ENCODE measurements around the gene HAUS5.
A peak's percentile ranks its signal among the peaks of the same experiment; 100 is the strongest.
"Not testable (repeated sequence)": the region's sequence is repeated elsewhere in the genome, so short reads cannot be mapped to it uniquely, and the experiment has no call there.

HAUS5 gene

DNA sequence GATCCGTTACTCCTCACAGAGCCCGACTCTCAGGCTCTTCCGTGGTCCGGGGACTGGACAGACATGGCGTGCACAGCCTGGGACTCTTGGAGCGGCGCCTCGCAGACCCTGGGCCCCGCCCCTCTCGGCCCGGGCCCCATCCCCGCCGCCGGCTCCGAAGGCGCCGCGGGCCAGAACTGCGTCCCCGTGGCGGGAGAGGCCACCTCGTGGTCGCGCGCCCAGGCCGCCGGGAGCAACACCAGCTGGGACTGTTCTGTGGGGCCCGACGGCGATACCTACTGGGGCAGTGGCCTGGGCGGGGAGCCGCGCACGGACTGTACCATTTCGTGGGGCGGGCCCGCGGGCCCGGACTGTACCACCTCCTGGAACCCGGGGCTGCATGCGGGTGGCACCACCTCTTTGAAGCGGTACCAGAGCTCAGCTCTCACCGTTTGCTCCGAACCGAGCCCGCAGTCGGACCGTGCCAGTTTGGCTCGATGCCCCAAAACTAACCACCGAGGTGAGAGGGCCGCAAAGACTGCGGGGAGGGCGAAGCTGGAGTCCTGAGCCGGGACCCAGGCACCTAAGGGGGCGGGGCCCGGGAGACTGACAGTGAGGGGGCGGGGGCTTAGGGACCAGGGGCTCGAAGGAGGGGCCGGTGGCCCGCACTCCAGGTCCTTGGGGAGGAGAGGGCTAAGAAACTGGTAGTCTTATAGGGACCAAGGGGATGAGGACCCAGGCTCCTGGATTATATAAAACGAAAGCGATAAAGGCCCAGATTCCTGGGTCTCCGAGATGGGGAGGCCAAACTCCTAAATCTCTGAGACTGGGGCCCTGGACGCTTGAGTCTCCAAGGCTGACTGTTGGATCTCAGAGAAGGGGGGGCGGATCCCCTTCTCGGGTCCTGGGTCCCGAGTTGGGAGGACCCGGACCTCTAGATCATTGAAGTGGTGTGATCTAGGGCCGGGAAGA, 31.0 kb downstream of the HAUS5 start:
- DNase-seq, result peak; percentile 74

DNA sequence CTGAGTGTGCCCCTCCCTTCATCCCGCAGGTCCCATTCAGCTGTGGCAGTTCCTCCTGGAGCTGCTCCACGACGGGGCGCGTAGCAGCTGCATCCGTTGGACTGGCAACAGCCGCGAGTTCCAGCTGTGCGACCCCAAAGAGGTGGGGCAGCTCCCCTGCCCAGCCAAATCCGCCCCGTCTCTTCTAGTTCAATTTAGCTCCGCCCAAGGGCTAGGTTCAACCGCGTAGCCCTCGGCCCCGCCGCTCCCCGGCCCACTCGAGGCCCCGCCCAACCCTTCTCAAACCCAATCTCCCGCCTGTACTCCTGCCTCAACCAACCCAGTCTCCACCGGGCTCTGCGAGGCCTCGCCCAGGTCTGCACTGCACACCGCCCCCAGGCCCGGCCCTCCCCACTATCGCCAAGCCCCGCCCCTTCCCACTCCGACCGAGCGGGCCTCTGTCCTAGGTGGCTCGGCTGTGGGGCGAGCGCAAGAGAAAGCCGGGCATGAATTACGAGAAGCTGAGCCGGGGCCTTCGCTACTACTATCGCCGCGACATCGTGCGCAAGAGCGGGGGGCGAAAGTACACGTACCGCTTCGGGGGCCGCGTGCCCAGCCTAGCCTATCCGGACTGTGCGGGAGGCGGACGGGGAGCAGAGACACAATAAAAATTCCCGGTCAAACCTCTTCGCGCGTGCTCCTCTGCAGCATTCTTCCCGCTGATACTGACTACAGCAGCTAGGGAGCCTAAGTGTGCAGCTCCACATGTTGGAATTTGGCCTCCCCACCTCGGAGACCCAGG, 31.9 kb downstream of the HAUS5 start:
- peak; percentile 90 for DNase-seq

DNA sequence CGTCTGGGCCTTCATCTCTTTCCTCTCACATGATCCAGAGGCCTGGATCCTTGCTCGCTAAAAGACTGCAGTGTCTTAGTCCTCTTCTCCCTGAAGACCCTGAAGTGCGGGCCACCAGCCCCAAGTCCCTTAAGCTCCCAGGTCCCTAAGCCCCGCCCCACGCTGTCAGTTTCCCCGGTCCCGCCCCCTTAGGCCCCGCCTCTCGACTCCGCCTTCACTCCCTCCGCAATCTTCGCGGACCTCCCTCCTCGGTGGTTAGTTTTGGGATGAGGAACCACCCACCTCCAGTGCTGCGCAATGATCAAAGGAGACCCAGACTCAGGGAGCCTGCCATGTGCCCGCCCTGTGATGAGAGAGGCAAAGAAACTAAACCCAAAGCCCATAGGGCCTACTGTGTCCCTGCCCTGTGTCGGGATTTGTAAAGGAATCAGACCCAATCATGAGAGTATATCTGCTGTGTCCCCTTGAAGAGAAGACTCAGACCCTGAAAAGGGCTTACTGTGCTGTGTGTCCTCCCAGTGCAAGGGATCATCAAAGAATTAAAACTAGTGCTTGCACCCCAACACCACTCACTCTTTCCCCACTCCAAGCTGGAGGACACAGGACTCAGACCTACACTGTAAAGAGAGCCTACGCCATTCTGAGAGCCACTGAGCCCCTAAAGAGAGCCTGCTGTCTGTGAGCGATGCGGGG, 32.6 kb downstream of the HAUS5 start:
- peak; percentile 77 for DNase-seq

DNA sequence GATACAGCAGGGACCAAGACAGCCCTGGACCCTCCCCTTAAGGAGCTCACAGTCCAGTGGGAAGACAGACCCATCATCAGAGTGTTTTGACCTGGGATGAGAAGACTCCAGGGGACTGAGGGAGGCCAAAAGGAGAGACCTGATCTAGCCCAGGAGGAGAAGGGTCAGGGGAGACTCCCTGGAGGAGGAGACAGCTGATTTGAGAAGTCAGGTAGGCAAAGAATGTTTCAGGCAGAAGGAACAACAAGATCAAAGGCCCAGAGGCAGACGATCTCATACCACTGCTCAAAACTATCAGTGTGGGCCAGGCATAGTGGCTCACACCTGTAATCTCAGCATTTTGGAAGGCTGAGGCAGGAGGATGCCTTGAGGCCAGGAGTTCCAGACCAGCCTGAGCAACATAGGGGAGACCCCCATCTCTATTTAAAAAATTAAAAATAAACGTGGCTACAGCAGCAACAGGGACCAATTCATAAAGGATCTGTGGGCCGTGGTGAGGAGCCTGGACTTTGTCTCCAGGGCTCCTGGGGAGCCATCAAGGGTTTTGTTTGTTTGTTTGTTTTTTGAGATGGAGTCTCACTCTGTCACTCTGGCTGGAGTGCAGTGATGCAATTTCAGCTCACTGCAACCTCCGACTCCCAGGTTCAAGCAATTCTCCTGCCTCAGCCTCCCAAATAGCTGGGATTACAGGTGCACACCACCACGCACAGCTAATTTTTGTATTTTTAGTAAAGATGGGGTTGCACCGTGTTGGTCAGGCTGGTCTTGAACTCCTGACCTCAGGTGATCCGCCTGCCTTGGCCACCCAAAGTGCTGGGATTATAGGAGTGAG, 33.4 kb downstream of the HAUS5 start:
- no peak for DNase-seq

DNA sequence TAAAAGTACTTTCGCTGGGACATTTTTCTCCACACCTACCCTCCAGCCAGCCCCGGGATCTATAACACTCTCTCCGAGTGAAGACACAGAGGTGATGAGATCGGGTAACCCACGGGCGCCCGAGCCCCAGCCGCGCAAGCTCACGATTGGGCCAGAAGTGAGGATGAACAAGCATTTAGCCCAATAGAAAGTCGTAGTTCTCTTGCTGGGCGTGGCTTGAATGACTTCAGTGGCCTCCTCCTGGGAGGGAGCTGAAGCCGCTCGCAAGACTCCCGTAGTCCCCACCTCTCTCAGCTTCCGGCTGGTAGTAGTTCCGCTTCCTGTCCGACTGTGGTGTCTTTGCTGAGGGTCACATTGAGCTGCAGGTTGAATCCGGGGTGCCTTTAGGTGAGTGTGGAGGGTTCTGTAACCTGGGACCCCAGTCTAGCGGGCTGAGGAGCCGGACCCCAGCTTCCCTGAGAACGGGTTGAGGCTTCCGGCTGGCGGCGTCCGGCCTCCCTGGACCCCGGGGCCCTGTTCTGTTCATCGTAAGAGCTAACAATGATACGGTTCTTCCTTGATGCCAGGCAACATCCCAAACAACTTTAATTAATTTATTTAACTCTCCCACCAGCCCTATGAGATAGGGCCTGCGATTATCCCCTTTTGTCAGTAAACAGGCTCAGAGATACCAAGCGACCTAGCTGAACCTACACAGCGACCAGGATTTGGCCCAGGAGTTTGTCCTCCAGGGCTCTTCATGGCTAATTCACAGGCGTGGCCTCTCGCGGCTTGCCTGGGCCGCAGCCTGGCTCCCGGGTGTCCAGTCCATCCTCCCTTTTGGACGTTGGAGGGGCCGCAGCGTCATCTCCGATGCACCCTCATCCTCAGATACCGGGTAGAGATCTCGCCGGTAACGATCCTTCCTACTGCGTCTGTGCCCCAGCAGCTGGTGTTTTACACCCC, 35.8 kb downstream of the HAUS5 start, which contains the start of gene COX6B1:
Gene COX6B1 (plus strand): TSS at position 307 of the 945 bp plus-strand sequence. CDS start 2,921 bp downstream, outside the sequence.
- DNase-seq, result peak; percentile 87

DNA sequence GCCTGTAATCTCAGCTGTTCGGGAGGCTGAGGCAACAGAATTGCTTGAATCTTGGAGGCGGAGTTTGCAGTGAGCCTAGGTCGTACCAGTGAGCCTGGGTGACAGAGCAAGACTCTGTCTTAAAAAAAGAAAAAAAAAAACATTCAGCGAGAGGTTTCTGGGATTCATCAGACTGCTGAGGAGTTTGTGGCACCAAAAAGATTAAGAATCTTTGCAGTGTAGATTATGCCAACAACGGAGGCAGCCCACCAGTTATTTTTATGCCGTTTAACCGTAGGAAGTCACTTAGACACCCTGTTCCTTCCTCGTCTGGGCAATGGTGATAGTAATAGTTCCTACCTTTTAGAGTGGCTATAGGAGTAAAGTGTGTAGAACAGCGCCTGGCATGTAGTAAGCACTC, 38.0 kb downstream of the HAUS5 start:
- no peak for DNase-seq

DNA sequence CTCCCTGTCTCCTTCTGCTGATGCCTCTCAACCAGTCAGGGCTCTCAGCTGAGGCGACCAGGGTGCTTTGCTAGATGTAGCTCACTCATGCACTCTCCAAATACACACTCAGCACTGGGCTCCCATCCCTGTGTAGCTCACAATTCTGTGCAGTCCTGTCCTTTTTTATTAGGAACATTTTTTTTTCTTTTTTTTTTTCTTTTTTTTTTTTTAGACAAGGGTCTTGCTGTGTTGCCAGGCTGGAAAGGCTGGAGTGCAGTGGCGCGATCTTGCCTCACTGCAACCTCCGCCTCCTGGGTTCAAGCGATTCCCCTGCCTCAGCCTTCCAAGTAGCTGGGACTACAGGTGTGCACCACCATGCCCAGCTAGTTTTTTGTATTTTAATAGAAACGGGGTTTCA, 42.3 kb downstream of the HAUS5 start:
- not testable (repeated sequence) for DNase-seq

DNA sequence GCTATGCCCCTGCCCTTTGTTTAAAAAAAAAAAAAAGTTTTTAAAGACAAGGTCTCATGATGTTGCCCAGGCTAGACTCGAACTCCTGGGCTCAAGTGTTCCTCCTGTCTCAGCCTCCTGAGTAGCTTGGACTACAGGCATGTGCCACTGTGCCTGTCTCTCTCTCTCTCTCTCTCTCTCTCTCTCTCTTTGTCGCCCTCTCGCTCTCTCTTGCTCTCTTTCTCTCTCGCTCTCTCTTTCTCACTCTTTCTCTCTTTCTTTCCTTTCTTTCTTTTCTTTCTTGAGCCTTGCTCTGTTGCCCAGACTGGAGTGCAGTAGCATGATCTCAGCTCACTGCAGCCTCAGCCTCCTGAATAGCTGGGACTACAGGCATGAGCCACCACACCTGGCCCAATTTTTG, 43.1 kb downstream of the HAUS5 start:
- no peak for DNase-seq

DNA sequence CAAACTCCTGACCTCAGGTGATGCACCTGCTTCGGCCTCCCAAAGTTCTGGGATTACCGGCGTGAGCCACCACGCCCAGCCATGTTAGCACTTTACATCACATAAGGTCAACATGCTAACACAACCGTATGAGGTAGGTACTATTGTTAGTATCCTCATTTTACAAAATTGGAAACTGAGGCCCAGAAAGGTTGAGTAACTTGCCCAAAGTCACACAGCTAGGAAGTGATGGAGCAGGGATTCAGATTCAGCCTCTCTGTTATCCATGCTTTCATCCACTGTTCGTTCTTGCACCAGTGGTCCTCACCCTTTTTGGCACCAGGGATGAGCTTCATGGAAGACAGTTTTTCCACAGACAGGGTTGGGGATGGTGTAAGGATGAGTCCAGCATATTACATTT, 44.2 kb downstream of the HAUS5 start:
- no peak for DNase-seq

DNA sequence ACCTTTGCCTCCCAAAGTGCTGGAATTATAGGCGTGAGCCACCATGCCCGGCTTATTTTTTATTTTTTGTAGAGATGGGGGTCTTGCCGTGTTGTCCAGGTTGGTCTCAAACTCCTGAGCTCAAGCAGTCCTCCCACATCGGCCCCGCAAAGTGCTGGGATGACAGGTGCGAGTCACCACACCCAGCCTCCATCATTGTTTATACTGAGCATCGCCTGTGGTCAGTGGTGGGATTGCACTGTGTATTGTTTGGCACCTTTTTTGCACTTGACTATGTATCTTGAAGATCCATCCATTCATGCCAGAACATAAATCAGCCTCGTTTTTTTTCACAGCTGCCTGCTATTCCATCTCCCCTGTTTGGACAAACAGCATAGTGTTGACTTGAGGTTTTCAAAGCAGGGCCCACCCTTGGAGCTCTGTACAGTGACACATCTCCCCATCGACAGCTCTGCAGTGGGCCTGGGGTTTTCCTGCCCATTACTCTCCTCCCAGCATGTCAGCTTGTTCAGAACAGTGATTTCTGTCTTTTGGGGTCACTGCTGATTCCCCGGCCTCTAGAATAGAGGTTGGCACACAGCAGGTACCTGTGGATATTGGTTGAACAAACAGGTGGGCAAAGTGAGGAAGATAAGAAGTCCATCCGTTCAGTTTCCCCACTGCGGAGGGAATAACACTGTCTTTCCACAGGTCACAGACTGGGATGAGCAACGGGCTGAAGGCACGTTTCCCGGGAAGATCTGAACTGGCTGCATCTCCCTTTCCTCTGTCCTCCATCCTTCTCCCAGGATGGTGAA, 45.6 kb downstream of the HAUS5 start:
- DNase-seq, result no peak

DNA sequence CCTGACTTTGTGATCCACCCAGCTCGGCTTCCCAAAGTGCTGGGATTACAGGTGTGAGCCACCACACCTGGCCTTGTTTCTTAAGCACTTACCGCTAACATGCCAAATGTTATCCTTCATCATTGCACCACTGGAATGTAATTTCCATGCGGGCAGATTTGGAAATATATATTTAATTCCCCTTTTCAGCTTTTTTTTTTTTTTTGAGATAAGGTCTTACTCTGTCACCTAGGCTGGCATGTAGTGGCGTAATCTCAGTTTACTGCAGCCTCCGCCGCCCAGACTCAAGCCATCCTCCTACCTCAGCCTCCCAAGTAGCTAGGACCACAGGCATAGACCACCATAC, 49.4 kb downstream of the HAUS5 start:
- DNase-seq, result no peak

DNA sequence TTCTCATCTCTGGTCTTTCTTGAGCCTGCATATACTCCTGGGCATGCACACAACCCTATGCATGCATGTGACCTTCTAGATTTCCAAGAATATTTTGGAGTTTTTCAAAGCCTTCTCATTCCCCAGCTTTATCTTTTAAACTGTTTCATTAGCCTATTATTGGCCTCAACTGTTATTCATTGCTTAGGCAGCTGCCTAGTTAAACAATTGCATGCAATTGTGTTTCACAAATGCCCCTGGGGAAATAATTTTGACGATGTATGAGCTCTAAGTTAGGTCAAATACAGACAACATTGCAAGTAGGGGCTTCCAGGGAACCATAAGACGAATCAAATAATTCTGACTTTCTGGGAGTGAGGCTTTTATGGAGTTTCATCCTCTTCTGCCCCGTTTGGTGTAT, 51.4 kb downstream of the HAUS5 start:
- no peak for DNase-seq

DNA sequence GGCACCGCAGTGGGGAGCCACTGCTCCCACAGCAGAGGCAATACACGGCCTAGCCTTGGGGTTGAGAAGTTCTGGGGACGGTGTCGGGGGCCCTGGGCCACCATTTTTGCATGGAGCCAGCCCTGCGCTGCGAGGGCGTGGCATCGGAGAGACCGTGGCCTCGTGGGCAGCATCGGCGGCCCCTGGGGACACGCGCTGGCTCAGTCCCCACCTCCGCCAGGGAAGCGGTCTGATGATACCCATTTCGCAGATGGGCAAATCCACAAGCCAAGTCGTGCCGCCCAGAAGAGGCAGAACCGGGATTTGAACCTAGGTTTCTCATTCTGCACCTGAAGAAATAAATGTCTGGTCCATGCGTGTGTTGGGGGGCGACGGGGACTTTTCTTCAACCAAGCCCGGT, 52.6 kb downstream of the HAUS5 start:
- no peak for DNase-seq

DNA sequence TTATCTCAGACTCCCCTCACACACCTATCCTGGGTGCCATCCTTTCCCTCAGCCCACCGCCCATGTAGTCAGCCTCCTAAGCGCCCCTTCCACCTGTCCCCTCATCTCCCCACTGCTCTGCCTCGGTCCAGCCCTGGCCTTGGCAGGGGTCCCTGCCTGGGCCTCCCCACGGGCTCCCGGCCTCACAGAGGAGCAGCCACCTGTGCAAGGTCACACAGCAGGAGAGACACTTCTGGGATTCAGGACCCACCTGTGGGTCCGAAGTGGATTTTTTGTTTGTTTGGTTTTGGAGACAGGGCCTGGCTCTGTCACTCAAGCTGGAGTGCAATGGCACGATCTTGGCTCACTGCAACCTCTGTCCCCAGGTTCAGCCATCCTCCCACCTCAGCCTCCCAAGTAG, 53.1 kb downstream of the HAUS5 start:
- DNase-seq, result no peak

DNA sequence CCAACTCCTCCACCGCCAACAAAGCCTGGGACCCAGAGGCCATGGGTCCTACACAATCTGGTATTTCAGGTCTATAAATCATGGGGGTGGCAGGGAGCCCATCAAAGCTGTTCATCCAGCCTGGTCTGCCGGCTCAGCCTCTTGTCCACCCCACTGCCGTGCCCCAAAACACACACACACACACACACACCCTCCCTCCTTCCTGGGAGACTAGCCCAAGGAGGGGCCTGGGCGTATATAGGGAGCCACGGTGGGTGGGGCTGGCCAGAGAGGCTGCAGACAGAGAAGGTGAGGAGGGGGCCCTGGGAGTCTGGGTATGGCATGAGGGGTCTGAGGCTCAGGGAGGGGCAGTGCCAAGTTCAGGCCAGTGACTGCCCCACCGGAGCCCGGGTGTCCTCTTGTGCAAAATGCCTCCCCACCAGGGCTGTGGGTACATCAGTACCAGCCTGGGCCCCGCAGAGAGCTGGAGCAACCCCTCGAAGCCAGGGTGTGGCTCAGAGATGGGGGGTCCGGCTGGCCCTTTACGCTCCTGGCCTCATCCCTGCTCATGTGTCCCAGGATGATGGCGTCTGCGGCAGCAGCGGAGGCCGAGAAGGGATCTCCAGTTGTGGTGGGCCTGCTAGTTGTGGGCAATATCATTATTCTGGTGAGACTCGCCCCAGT, 53.8 kb downstream of the HAUS5 start, which contains the start of gene UPK1A:
Gene UPK1A (plus strand): TSS at position 267 of the 663 bp plus-strand sequence. CDS start 296 bp downstream, at position 563.
- DNase-seq, result no peak

DNA sequence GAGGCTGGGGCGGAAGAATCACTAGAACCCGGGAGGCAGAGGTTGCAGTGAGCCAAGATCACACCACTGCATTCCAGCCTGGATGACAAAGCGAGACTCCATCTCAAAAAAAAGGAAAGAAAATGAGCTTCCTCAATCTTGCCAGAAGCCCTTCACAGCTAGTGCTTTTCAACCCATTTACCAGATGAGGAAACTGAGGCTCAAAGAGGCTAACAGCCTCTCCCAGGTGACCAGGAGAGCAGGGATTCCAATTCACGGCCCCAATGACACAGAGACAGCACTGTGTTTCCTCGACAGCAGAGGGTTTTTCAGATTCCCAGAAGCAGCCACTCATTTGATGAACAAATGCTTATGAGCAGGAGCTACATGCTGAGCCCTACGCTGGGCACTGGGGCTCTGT, 57.0 kb downstream of the HAUS5 start:
- DNase-seq, result no peak

DNA sequence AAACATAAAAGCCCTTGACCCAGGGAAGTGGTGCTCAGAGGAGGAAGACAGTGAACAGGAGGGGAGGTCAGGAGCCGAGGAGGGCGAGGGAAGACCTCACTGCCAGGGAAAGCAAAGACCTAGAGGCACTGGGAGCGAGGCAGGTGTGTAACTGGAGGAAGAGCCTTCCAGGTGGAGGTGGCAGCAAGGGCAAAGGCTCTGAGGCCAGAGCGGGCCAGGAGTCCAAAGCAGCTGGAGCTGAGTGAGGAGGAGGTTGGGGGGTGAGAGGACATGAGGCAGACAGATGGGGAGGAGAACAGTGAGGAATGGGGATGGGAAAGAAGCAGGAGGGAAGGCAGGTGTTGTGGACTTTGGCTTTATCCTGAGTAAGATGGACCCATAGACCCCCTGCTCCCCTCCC, 57.4 kb downstream of the HAUS5 start:
- DNase-seq, result no peak

DNA sequence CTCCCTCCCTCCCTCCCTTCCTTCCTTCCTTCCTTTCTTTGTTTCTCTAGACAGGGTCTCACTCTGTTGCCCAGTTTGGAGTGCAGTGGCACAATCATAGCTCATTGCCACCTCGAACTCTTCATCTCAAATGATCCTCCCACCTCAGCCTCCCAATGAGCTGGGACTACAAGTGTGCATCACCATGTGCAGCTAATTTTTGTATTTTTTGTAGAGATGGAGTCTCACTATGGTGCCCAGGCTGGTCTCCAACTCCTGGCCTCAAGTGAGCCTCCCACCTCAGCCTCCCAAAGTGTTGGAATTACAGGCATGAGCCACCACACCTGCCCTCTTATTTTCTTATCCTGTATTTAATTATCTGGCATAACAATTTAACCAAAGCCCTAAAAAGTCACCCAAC, 58.2 kb downstream of the HAUS5 start:
- no peak for DNase-seq

DNA sequence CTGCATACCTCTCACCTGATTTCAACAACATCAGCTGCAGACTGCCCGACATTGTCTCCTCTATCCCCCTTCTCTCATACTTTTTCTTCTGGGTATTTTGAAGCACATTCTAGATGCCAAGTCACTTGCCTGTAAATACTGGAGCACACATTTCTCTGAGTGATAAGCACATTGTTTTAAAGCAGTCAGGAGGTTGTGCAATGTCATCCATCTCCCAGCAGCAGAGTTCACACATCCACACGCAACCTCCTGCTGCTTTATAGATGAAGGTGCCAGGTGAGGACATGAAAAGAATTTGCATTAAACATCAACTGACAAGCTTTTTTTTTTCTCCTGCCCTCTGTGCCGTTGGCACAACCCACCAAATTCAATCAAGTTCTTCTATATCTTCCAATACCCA, 59.3 kb downstream of the HAUS5 start:
- no peak for DNase-seq
